GM23338 (cell line): Measurements from ENCODE around the gene UBAP1L. TPM values are rescaled to one million over a fixed set of nuclear protein-coding genes. Genes with fewer than 3 reads are reported as not detected.
A peak's percentile ranks its signal among the peaks of the same experiment; 100 is the strongest.

Source experiments
- ATAC-seq: fragments of 200-7000 bp; cut with Tn5 transposase; 3 replicates; pipeline ENCODE4 v1.9.1; 2020
- DNase-seq: peaks from one replicate; pipeline ENCODE4 v3.0.0-alpha.2; 2015; ENCODE audit warnings: low spot score
- H2AFZ ChIP-seq: fragments of 200-600 bp; sonication (generic); 2 replicates; pipeline ENCODE4 v1.8.0; 2016; ENCODE audit warnings: antibody characterized with exemption, mild to moderate bottlenecking, moderate library complexity
- H3F3A ChIP-seq: fragments of 200-600 bp; sonication (generic); replicated peaks from 2 replicates; pipeline ENCODE4 v1.8.0; 2017; ENCODE audit warnings: antibody characterized with exemption, mixed run types, low read depth
- H3K27ac ChIP-seq: fragments of 200-600 bp; sonication (generic); 2 replicates; pipeline ENCODE4 v1.6.1; 2016; ENCODE audit warnings: low read depth
- H3K27me3 ChIP-seq: fragments of 200-600 bp; sonication (generic); 2 replicates; pipeline ENCODE4 v1.8.0; 2016; ENCODE audit warnings: mild to moderate bottlenecking, mixed run types, moderate library complexity; ENCODE audit not compliant: insufficient read depth
- H3K36me3 ChIP-seq: fragments of 200-600 bp; sonication (generic); 2 replicates; pipeline ENCODE4 v1.8.0; 2016; ENCODE audit warnings: mild to moderate bottlenecking; ENCODE audit not compliant: insufficient read depth
- H3K4me1 ChIP-seq: fragments of 200-600 bp; sonication (generic); 2 replicates; pipeline ENCODE4 v1.8.0; 2016; ENCODE audit warnings: mild to moderate bottlenecking, moderate library complexity; ENCODE audit not compliant: insufficient read depth
- H3K4me2 ChIP-seq: fragments of 200-600 bp; sonication (generic); 2 replicates; pipeline ENCODE4 v1.7.1; 2017; ENCODE audit warnings: mixed run types
- H3K4me3 ChIP-seq: fragments of 200-600 bp; sonication (generic); 2 replicates; pipeline ENCODE4 v1.6.1; 2016; ENCODE audit warnings: mixed run types
- H3K79me2 ChIP-seq: fragments of 200-600 bp; sonication (generic); replicated peaks from 2 replicates; pipeline ENCODE4 v1.8.0; 2017; ENCODE audit warnings: mild to moderate bottlenecking; ENCODE audit not compliant: insufficient read depth
- H3K9me2 ChIP-seq: fragments of 200-600 bp; sonication (generic); 2 replicates; pipeline ENCODE4 v1.8.0; 2017; ENCODE audit not compliant: insufficient read depth
- H4K20me1 ChIP-seq: fragments of 200-600 bp; sonication (generic); replicated peaks from 2 replicates; pipeline ENCODE4 v1.8.0; 2017; ENCODE audit warnings: mild to moderate bottlenecking; ENCODE audit not compliant: insufficient read depth
- H3K27ac Mint-ChIP-seq: 2 replicates; pipeline ENCODE4 v1.8.0; 2020; ENCODE audit warnings: inconsistent platforms, mild to moderate bottlenecking, moderate library complexity, mixed read lengths
- H3K27me3 Mint-ChIP-seq: 3 replicates; pipeline ENCODE4 v1.8.0; 2022; ENCODE audit warnings: low read depth, mild to moderate bottlenecking, moderate library complexity, mixed read lengths, inconsistent platforms; ENCODE audit not compliant: insufficient read depth, poor library complexity
- H3K36me3 Mint-ChIP-seq: 3 replicates; pipeline ENCODE4 v1.8.0; 2021; ENCODE audit warnings: low read depth, mild to moderate bottlenecking, inconsistent platforms, moderate library complexity, mixed read lengths
- H3K4me1 Mint-ChIP-seq: 3 replicates; pipeline ENCODE4 v1.8.0; 2020; ENCODE audit warnings: mild to moderate bottlenecking, inconsistent platforms, mixed read lengths
- H3K4me3 Mint-ChIP-seq: 3 replicates; pipeline ENCODE4 v1.8.0; 2021; ENCODE audit warnings: moderate library complexity, mild to moderate bottlenecking, inconsistent platforms, mixed read lengths
- H3K9me3 Mint-ChIP-seq: 3 replicates; pipeline ENCODE4 v1.8.0; 2020; ENCODE audit warnings: moderate library complexity, mild to moderate bottlenecking, inconsistent platforms, mixed read lengths
- CREB1 ChIP-seq: fragments of 250-450 bp; sonication (Bioruptor Pico); IDR thresholded peaks from 2 replicates; pipeline ENCODE4 v1.5.0; 2020; ENCODE audit warnings: low read depth, mild to moderate bottlenecking, moderate library complexity
- EZH2 ChIP-seq: fragments of 200-600 bp; sonication (generic); IDR thresholded peaks from one replicate; pipeline ENCODE4 v1.8.0; 2017; ENCODE audit warnings: antibody characterized with exemption, mild to moderate bottlenecking, low read depth; ENCODE audit not compliant: unreplicated experiment
- EZH2phosphoT487 ChIP-seq: fragments of 200-600 bp; sonication (generic); IDR thresholded peaks from one replicate; pipeline ENCODE4 v1.8.1; 2018; ENCODE audit warnings: antibody characterized with exemption; ENCODE audit not compliant: unreplicated experiment
- JUNB ChIP-seq: IDR thresholded peaks from one replicate; pipeline ENCODE4 v1.6.1; 2016; ENCODE audit warnings: antibody characterized with exemption; ENCODE audit not compliant: unreplicated experiment
- NANOG ChIP-seq: IDR thresholded peaks from 2 replicates; pipeline ENCODE4 v1.6.1; 2016; ENCODE audit warnings: antibody characterized with exemption, borderline replicate concordance
- POLR2AphosphoS5 ChIP-seq: IDR thresholded peaks from 2 replicates; pipeline ENCODE4 v1.6.1; 2016; ENCODE audit warnings: antibody characterized with exemption, low read depth
- STAT1 ChIP-seq: IDR thresholded peaks from one replicate; pipeline ENCODE4 v1.6.1; 2016; ENCODE audit warnings: antibody characterized with exemption; ENCODE audit not compliant: unreplicated experiment
- ZNF114 ChIP-seq: fragments of 250-450 bp; sonication (Bioruptor Pico); IDR thresholded peaks from 2 replicates; pipeline ENCODE4 v1.5.0; 2020; ENCODE audit warnings: mild to moderate bottlenecking, moderate library complexity
- ZNF331 ChIP-seq: fragments of 250-450 bp; sonication (Bioruptor Pico); IDR thresholded peaks from 2 replicates; pipeline ENCODE4 v1.5.0; 2020; ENCODE audit warnings: low read depth, mild to moderate bottlenecking, moderate library complexity
- polyA plus RNA-seq: library from polyadenylated mRNA; unstranded; fragments of >200 nt; fragmentation: Nextera tagmentation; extraction: Ambion mirVana; gene quantifications from 2 replicates; pipeline ENCODE4 v1.2.1, GENCODE V29; 2016
- total RNA-seq: library from RNA; depleted of rRNA; stranded (reverse); fragments of >200 nt; shearing (Covaris generic); gene quantifications from 2 replicates; pipeline ENCODE4 v1.2.3, GENCODE V29; 2014
- TF ChIP-seq, protein P1 (sequence below), 2 experiments: fragments of 200-600 bp in 1 of 2; sonication (generic) in 1 of 2; conservative IDR thresholded peaks; 2 replicates each; pipeline versions ENCODE4 v1.5.1 to v1.6.1; 2016 to 2017; ENCODE audit warnings: antibody characterized with exemption in 2 of 2, low read depth in 2 of 2, mild to moderate bottlenecking in 2 of 2, moderate library complexity in 1 of 2
- TF ChIP-seq, protein P2 (sequence below): IDR thresholded peaks from 2 replicates; pipeline ENCODE4 v1.6.1; 2016; ENCODE audit warnings: antibody characterized with exemption
- TF ChIP-seq, protein P3 (sequence below): fragments of 250-450 bp; sonication (Bioruptor Pico); IDR thresholded peaks from 2 replicates; pipeline ENCODE4 v1.5.0; 2020; ENCODE audit warnings: mild to moderate bottlenecking, moderate library complexity

The UBAP1L gene
- total and polyA plus RNA-seq, 2 experiments from 2014 or later: 0.53 to 1.5 TPM

DNA sequence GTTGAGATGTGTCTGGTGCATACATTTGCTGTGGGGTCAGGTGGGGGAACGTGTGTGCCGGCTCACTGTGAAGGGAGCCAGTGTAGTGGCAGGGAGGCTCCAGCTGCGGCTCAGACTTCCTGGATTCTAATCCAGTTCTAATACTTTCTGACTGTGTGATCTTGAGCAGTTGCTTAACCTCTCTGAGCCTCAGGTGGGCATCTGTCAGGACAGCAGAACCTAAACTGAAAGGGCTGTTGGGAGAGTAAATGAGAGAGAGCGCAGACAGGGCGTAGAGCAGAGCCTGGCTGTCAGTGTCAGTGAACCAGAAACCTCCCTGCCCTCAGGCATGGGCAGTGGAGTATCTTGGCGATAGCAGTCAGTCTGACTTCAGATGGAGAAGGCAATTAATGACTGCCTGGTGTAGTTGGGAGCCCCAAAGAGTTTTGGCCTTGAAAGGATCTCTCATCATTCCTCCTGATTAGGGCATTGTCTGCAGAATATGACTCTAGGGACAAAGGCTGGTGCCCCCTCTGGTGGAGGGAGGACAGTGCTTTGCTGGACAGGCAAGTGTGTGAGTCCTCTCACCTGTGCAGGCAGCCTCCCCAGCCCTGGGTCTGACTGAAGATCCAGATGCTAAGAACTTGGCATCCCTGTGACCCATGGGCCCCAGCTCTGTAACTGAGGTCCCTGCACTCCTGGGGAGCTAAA, 28.9 kb downstream of the UBAP1L start:
- no peak for TF ChIP-seq JUNB
- TF ChIP-seq, protein P1, sequence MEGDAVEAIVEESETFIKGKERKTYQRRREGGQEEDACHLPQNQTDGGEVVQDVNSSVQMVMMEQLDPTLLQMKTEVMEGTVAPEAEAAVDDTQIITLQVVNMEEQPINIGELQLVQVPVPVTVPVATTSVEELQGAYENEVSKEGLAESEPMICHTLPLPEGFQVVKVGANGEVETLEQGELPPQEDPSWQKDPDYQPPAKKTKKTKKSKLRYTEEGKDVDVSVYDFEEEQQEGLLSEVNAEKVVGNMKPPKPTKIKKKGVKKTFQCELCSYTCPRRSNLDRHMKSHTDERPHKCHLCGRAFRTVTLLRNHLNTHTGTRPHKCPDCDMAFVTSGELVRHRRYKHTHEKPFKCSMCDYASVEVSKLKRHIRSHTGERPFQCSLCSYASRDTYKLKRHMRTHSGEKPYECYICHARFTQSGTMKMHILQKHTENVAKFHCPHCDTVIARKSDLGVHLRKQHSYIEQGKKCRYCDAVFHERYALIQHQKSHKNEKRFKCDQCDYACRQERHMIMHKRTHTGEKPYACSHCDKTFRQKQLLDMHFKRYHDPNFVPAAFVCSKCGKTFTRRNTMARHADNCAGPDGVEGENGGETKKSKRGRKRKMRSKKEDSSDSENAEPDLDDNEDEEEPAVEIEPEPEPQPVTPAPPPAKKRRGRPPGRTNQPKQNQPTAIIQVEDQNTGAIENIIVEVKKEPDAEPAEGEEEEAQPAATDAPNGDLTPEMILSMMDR (conservative IDR thresholded peaks at IDR 0.05; ENCODE audit: low read depth in 2 of 2): peak; percentile 67 to 86
- TF ChIP-seq, protein P2, sequence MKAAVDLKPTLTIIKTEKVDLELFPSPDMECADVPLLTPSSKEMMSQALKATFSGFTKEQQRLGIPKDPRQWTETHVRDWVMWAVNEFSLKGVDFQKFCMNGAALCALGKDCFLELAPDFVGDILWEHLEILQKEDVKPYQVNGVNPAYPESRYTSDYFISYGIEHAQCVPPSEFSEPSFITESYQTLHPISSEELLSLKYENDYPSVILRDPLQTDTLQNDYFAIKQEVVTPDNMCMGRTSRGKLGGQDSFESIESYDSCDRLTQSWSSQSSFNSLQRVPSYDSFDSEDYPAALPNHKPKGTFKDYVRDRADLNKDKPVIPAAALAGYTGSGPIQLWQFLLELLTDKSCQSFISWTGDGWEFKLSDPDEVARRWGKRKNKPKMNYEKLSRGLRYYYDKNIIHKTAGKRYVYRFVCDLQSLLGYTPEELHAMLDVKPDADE: no peak
- Histone ChIP-seq H3F3A (peaks cover 21% of the 10 kb centered on the region), H3K27me3 (no peaks in the 10 kb centered on the region), H2AFZ (peak overlapping the region; percentile 76; the same call in 1 of the 2 replicates), H3K4me2 (no peak overlapping the region), H3K4me1 (peaks cover 41% of the 10 kb centered on the region), H3K27ac (no peak overlapping the region), H3K36me3 (no peaks in the 10 kb centered on the region), H3K9me2 (no peaks in the 10 kb centered on the region), H3K4me3 (no peak overlapping the region), H4K20me1 (no peaks in the 10 kb centered on the region), H3K79me2 (no peaks in the 10 kb centered on the region)
- Mint-ChIP-seq H3K4me1 (peaks cover 64% of the 10 kb centered on the region), H3K27ac (no peak overlapping the region; the same call in 1 of the 2 replicates), H3K36me3 (no peaks in the 10 kb centered on the region), H3K9me3 (no peaks in the 10 kb centered on the region), H3K4me3 (no peak overlapping the region), H3K27me3 (peaks cover 17% of the 10 kb centered on the region)
- DNase-seq (peak; percentile 84), ATAC-seq (peak; percentile 63)

DNA sequence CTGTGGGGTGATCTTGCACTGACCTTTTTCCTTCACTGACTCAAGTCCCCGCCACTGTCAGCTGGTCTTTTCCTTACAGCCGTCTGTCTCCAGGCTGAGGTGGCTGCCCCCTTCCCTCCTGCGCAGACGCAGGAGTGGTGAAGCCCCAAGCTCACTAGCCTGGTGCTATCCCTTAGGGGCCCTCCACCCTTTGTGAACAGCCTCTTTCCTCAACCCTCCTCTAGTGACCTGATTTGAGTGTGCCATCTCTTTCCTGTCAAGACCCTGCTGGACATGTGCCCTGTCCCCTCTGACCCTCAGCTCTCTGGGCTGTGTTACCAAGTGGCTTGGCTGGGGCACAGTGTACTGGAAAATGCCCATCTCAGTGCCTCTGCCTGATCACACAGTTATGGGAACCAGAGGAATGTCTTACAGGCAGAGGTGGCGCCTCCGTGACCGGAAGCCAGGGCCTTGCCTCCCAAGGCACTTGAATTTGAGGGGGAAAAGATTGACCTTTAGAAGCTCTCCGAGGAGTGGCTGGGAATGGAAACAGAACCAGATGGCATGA, 29.7 kb downstream of the UBAP1L start:
- no peaks in the 10 kb centered on the region for H3K36me3 Mint-ChIP-seq
- Histone ChIP-seq H2AFZ (no peak overlapping the region), H3K36me3 (no peaks in the 10 kb centered on the region), H3F3A (peaks cover 21% of the 10 kb centered on the region), H3K79me2 (no peaks in the 10 kb centered on the region), H3K4me1 (peaks cover 41% of the 10 kb centered on the region), H4K20me1 (no peaks in the 10 kb centered on the region), H3K4me2 (no peak overlapping the region), H3K4me3 (no peak overlapping the region), H3K27ac (no peak overlapping the region), H3K27me3 (no peaks in the 10 kb centered on the region), H3K9me2 (no peaks in the 10 kb centered on the region)
- H3K4me3 Mint-ChIP-seq: no peak overlapping the region
- DNase-seq (no peak), ATAC-seq (no peak)
- H3K9me3 Mint-ChIP-seq: no peaks in the 10 kb centered on the region
- no peak overlapping the region for H3K27ac Mint-ChIP-seq
- peaks cover 17% of the 10 kb centered on the region for H3K27me3 Mint-ChIP-seq
- H3K4me1 Mint-ChIP-seq: peaks cover 68% of the 10 kb centered on the region
- TF ChIP-seq NANOG (no peak), CREB1 (no peak), STAT1 (no peak), EZH2 (no peak), POLR2AphosphoS5 (no peak), ZNF331 (CRISPR knock-in tag) (no peak), ZNF114 (CRISPR knock-in tag) (no peak), JUNB (no peak), EZH2phosphoT487 (no peak)
- TF ChIP-seq, protein P3, sequence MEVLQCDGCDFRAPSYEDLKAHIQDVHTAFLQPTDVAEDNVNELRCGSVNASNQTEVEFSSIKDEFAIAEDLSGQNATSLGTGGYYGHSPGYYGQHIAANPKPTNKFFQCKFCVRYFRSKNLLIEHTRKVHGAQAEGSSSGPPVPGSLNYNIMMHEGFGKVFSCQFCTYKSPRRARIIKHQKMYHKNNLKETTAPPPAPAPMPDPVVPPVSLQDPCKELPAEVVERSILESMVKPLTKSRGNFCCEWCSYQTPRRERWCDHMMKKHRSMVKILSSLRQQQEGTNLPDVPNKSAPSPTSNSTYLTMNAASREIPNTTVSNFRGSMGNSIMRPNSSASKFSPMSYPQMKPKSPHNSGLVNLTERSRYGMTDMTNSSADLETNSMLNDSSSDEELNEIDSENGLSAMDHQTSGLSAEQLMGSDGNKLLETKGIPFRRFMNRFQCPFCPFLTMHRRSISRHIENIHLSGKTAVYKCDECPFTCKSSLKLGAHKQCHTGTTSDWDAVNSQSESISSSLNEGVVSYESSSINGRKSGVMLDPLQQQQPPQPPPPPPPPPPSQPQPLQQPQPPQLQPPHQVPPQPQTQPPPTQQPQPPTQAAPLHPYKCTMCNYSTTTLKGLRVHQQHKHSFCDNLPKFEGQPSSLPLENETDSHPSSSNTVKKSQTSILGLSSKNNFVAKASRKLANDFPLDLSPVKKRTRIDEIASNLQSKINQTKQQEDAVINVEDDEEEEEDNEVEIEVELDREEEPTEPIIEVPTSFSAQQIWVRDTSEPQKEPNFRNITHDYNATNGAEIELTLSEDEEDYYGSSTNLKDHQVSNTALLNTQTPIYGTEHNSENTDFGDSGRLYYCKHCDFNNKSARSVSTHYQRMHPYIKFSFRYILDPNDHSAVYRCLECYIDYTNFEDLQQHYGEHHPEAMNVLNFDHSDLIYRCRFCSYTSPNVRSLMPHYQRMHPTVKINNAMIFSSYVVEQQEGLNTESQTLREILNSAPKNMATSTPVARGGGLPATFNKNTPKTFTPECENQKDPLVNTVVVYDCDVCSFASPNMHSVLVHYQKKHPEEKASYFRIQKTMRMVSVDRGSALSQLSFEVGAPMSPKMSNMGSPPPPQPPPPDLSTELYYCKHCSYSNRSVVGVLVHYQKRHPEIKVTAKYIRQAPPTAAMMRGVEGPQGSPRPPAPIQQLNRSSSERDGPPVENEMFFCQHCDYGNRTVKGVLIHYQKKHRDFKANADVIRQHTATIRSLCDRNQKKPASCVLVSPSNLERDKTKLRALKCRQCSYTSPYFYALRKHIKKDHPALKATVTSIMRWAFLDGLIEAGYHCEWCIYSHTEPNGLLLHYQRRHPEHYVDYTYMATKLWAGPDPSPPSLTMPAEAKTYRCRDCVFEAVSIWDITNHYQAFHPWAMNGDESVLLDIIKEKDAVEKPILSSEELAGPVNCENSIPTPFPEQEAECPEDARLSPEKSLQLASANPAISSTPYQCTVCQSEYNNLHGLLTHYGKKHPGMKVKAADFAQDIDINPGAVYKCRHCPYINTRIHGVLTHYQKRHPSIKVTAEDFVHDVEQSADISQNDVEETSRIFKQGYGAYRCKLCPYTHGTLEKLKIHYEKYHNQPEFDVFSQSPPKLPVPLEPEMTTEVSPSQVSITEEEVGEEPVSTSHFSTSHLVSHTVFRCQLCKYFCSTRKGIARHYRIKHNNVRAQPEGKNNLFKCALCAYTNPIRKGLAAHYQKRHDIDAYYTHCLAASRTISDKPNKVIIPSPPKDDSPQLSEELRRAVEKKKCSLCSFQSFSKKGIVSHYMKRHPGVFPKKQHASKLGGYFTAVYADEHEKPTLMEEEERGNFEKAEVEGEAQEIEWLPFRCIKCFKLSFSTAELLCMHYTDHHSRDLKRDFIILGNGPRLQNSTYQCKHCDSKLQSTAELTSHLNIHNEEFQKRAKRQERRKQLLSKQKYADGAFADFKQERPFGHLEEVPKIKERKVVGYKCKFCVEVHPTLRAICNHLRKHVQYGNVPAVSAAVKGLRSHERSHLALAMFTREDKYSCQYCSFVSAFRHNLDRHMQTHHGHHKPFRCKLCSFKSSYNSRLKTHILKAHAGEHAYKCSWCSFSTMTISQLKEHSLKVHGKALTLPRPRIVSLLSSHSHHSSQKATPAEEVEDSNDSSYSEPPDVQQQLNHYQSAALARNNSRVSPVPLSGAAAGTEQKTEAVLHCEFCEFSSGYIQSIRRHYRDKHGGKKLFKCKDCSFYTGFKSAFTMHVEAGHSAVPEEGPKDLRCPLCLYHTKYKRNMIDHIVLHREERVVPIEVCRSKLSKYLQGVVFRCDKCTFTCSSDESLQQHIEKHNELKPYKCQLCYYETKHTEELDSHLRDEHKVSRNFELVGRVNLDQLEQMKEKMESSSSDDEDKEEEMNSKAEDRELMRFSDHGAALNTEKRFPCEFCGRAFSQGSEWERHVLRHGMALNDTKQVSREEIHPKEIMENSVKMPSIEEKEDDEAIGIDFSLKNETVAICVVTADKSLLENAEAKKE: no peak
